NCI-H345 treated with DMSO at 0.1 percent for 48 hours (cell line): ENCODE data around the gene HOXD3.

Experiments used
- DNase-seq: peaks from one replicate; lab custom pipeline; 2025; ENCODE audit not compliant: unreplicated experiment; lab: John Stamatoyannopoulos, UW

Gene HOXD3

GRCh38 chr2:176161825-176162626 lies 4.9 kb downstream of the HOXD3 start:
- DNase-seq, result no peak

GRCh38 chr2:176162911-176163671 lies 6.0 kb downstream of the HOXD3 start:
- DNase-seq, result no peak

- no peak for DNase-seq
These were observed 6.6 kb downstream of the HOXD3 start for GRCh38 chr2:176163672-176164056.

GRCh38 chr2:176164201-176164600 lies 7.1 kb downstream of the HOXD3 start:
- no peak for DNase-seq

- no peak for DNase-seq
These were observed 7.7 kb downstream of the HOXD3 start for GRCh38 chr2:176164611-176165369.

GRCh38 chr2:176165370-176166050 lies 8.4 kb downstream of the HOXD3 start:
- DNase-seq, result no peak

GRCh38 chr2:176166272-176166671 lies 9.2 kb downstream of the HOXD3 start:
- DNase-seq, result no peak

- no peak for DNase-seq
These were observed 10.3 kb downstream of the HOXD3 start for GRCh38 chr2:176167398-176167797.

GRCh38 chr2:176169181-176169580 lies 12.1 kb downstream of the HOXD3 start:
- no peak for DNase-seq

- no peak for DNase-seq
These were observed 12.6 kb downstream of the HOXD3 start for GRCh38 chr2:176169711-176170110.

- DNase-seq, result no peak
These were observed 13.6 kb downstream of the HOXD3 start for GRCh38 chr2:176170602-176171305.

GRCh38 chr2:176171351-176172006 lies 14.4 kb downstream of the HOXD3 start:
- DNase-seq, result no peak

- DNase-seq, result no peak
These were observed 15.1 kb downstream of the HOXD3 start for GRCh38 chr2:176172007-176172894.

GRCh38 chr2:176172895-176173566 lies 15.9 kb downstream of the HOXD3 start:
- no peak for DNase-seq

GRCh38 chr2:176173567-176174381 lies 16.7 kb downstream of the HOXD3 start:
- no peak for DNase-seq

- DNase-seq, result no peak
These were observed 17.3 kb downstream of the HOXD3 start for GRCh38 chr2:176174382-176174823.
